Hepatocyte (in vitro differentiated cells): ENCODE results near the gene IL24. TPM values are rescaled to one million over a fixed set of nuclear protein-coding genes. Genes with fewer than 3 reads are reported as not detected.
"Not testable (repeated sequence)": the region's sequence is repeated elsewhere in the genome, so short reads cannot be mapped to it uniquely, and the experiment has no call there.

Experiments
- DNase-seq: peaks from one replicate; pipeline ENCODE4 v3.0.0-alpha.2; 2016; ENCODE audit warnings: low spot score
- H2AFZ ChIP-seq: fragments of 200-600 bp; sonication (generic); 2 replicates; pipeline ENCODE4 v1.6.0; 2016; ENCODE audit warnings: antibody characterized with exemption, mild to moderate bottlenecking
- H3K27ac ChIP-seq: fragments of 200-600 bp; sonication (generic); 2 replicates; pipeline ENCODE4 v1.5.1; 2016; ENCODE audit warnings: mild to moderate bottlenecking
- H3K27me3 ChIP-seq: fragments of 200-600 bp; sonication (generic); 2 replicates; pipeline ENCODE4 v1.6.1; 2016
- H3K36me3 ChIP-seq: fragments of 200-600 bp; sonication (generic); replicated peaks from 2 replicates; pipeline ENCODE4 v1.5.1; 2016; ENCODE audit warnings: low read depth; ENCODE audit not compliant: insufficient read depth
- H3K4me1 ChIP-seq: fragments of 200-600 bp; sonication (generic); 2 replicates; pipeline ENCODE4 v1.5.1; 2016; ENCODE audit warnings: mild to moderate bottlenecking, moderate library complexity; ENCODE audit not compliant: insufficient read depth
- H3K4me2 ChIP-seq: fragments of 200-600 bp; sonication (generic); 2 replicates; pipeline ENCODE4 v1.6.0; 2016
- H3K4me3 ChIP-seq: fragments of 200-600 bp; sonication (generic); 2 replicates; pipeline ENCODE4 v1.5.1; 2016; ENCODE audit warnings: mild to moderate bottlenecking
- H3K79me2 ChIP-seq: fragments of 200-600 bp; sonication (generic); 2 replicates; pipeline ENCODE4 v1.6.0; 2017; ENCODE audit warnings: mild to moderate bottlenecking
- H3K9me2 ChIP-seq: fragments of 200-600 bp; sonication (generic); replicated peaks from 2 replicates; pipeline ENCODE4 v1.6.0; 2017; ENCODE audit warnings: mild to moderate bottlenecking; ENCODE audit not compliant: insufficient read depth
- H3K9me3 ChIP-seq: fragments of 200-600 bp; sonication (generic); 2 replicates; pipeline ENCODE4 v1.5.1; 2016; ENCODE audit warnings: low read depth, mild to moderate bottlenecking
- H4K20me1 ChIP-seq: fragments of 200-600 bp; sonication (generic); 2 replicates; pipeline ENCODE4 v1.6.0; 2016; ENCODE audit warnings: mild to moderate bottlenecking; ENCODE audit not compliant: insufficient read depth, poor library complexity, severe bottlenecking
- EZH2 ChIP-seq: fragments of 200-600 bp; sonication (generic); IDR thresholded peaks from 2 replicates; pipeline ENCODE4 v1.6.1; 2016; ENCODE audit warnings: antibody characterized with exemption, mild to moderate bottlenecking, borderline replicate concordance
- EZH2phosphoT487 ChIP-seq: fragments of 200-600 bp; sonication (generic); IDR thresholded peaks from one replicate; pipeline ENCODE4 v1.6.1; 2018; ENCODE audit warnings: antibody characterized with exemption, mild to moderate bottlenecking, low read depth, moderate library complexity; ENCODE audit not compliant: unreplicated experiment, severe bottlenecking
- WGBS: methylation state at CpG from one replicate; pipeline ENCODE4 v1.1.6; 2016; ENCODE audit warnings: low lambda C conversion rate; ENCODE audit errors: missing lambda C conversion rate; 5-methylcytosine and 5-hydroxymethylcytosine counted together
- polyA plus RNA-seq: library from polyadenylated mRNA; unstranded; fragments of >200 nt; fragmentation: Nextera tagmentation; extraction: Ambion mirVana; gene quantifications from 2 replicates; pipeline ENCODE4 v1.2.1, GENCODE V29; 2016
- total RNA-seq: library from RNA; depleted of rRNA; stranded (reverse); fragments of >200 nt; gene quantifications from 2 replicates; pipeline ENCODE4 v1.2.3, GENCODE V29; 2014
- TF ChIP-seq, protein P1 (sequence below): fragments of 200-600 bp; sonication (generic); IDR thresholded peaks from 2 replicates; pipeline ENCODE4 v1.5.1; 2016; ENCODE audit warnings: antibody characterized with exemption, mild to moderate bottlenecking; ENCODE audit not compliant: poor library complexity

IL24 gene
- total and polyA plus RNA-seq, 2 experiments from 2014 or later, result not detected

DNA sequence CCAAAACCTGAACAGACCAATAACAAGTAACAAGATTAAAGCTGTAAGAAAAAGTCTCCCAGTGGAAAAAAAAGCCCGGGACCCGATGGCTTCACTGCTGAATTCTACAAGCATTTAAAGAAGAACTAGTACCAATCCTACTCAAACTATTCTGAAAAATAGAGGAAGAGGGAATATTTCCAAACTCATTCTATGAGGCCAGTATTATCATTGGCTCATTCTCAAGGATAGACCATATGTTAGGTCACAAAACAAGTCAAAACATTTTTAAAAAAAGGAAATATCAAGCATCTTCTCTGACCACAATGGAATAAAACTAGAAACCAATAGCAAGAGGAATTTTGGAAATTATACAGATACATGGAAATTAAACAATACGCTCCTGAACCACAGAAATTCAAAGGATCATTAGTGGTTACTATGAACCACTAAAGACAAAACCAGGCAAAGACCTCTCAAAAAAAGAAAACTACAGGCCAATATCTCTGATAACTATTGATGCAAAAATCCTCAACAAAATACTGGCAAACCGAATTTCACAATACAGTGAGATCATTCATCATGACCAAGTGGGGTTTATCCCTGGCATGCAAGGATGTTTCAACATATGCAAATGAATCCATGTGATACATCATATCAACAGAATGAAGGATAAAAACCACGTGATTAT, 45.8 kb upstream of the IL24 start:
- H3K9me2 ChIP-seq, result no peaks in the 10 kb centered on the region
- H3K4me3 ChIP-seq, result no peak overlapping the region
- TF ChIP-seq EZH2, result no peak
- TF ChIP-seq, protein P1, sequence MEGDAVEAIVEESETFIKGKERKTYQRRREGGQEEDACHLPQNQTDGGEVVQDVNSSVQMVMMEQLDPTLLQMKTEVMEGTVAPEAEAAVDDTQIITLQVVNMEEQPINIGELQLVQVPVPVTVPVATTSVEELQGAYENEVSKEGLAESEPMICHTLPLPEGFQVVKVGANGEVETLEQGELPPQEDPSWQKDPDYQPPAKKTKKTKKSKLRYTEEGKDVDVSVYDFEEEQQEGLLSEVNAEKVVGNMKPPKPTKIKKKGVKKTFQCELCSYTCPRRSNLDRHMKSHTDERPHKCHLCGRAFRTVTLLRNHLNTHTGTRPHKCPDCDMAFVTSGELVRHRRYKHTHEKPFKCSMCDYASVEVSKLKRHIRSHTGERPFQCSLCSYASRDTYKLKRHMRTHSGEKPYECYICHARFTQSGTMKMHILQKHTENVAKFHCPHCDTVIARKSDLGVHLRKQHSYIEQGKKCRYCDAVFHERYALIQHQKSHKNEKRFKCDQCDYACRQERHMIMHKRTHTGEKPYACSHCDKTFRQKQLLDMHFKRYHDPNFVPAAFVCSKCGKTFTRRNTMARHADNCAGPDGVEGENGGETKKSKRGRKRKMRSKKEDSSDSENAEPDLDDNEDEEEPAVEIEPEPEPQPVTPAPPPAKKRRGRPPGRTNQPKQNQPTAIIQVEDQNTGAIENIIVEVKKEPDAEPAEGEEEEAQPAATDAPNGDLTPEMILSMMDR, result no peak
- no peak for TF ChIP-seq EZH2phosphoT487
- peaks cover 6% of the 10 kb centered on the region for H3K4me1 ChIP-seq
- peaks cover 6% of the 10 kb centered on the region for H3K27me3 ChIP-seq
- H3K4me2 ChIP-seq, result no peak overlapping the region
- 85% methylated on average over 5 of the region's 5 CpGs for WGBS
- H3K79me2 ChIP-seq, result no peaks in the 10 kb centered on the region
- DNase-seq, result no peak
- no peaks in the 10 kb centered on the region for H3K9me3 ChIP-seq
- no peaks in the 10 kb centered on the region for H3K36me3 ChIP-seq
- H3K27ac ChIP-seq, result no peak overlapping the region
- no peaks in the 10 kb centered on the region for H4K20me1 ChIP-seq
- H2AFZ ChIP-seq, result no peak overlapping the region

DNA sequence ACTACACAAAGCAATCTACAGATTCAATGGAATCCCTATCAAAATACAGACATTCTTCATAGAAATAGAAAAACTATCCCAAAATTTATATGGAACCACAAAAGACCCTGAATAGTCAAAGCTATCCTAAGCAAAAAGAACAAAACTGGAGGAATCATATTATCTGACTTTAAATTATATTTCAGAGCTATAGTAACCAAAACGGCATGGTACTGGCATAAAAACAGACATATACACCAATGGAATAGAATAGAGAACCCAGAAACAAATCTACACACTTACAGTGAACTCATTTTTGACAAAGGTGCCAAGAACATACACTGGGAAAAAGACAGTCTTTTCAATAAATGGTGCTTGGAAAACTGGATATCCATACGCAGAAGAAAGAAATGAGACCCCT, 44.6 kb upstream of the IL24 start:
- not testable (repeated sequence) for H3K27me3 ChIP-seq, H3K79me2 ChIP-seq, H3K4me3 ChIP-seq, H3K36me3 ChIP-seq, H3K9me3 ChIP-seq, DNase-seq, H4K20me1 ChIP-seq, H3K27ac ChIP-seq, H3K4me1 ChIP-seq, H3K4me2 ChIP-seq, H3K9me2 ChIP-seq, H2AFZ ChIP-seq
- 92% methylated on average over 2 of the region's 2 CpGs for WGBS

DNA sequence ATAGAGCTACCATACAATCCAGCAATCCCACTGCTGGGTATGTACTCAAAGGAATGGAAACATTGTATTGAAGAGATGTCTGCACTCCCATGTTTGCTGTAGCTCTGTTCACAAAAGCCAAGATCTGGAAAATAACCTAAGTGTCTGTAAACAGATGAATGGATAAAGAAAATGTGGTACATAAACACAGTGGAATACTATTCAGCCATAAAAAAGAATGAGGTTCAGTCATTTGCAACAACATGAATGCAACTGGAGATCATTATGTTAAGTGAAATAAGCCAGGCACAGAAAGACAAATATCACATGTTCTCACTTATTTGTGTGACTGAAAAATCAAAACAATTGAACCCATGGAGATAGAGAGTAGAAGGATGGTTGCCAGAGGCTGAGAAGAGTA, 43.5 kb upstream of the IL24 start:
- H2AFZ ChIP-seq, H3K27ac ChIP-seq, H4K20me1 ChIP-seq, H3K4me3 ChIP-seq, H3K79me2 ChIP-seq, H3K27me3 ChIP-seq, H3K4me1 ChIP-seq, H3K9me3 ChIP-seq, DNase-seq, H3K4me2 ChIP-seq, H3K36me3 ChIP-seq, H3K9me2 ChIP-seq: not testable (repeated sequence)

DNA sequence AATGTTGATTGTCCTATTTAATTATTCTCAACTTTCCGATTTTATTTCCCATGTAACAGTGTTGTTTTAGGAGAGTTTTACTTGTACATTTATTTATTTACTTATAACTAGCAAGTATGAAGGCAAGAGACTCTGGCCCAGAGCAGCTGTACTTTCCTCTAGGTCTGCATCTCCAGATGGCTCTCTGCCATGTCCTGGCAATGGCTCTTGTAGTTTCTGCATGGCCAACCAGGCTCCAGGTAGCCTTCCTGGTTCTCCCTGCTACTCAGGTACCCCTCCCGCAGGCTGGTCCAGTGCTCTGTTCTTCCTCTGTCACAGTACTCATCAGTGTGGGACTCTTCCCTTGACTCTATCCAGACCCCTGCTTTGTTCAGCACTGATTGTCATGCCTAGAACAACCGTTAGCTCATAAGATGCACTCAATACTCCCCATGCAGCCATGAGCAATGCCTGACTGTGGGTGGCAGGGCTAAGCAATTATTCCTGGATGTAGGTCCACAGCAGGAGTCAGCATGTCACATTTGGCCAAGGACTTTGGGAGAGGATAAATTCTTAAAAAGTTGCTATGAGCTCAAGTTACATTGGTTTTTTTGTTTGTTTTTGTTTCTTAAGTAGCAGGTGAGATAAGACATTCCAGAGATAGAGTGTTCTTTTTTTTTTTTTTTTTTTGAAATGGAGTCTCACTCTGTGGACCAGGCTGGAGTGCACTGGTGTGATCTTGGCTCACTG, 42.7 kb upstream of the IL24 start:
- H3K27ac ChIP-seq, result no peak overlapping the region
- no peak for TF ChIP-seq EZH2
- no peak for TF ChIP-seq EZH2phosphoT487
- TF ChIP-seq, protein P1, result no peak
- 69% methylated on average over 3 of the region's 3 CpGs for WGBS

More for the DNA sequence above, 42.7 kb upstream of the IL24 start:
- Histone ChIP-seq H3K9me3 (no peaks in the 10 kb centered on the region), H3K4me3 (no peak overlapping the region), H3K9me2 (no peaks in the 10 kb centered on the region), H2AFZ (no peak overlapping the region), H3K4me1 (no peaks in the 10 kb centered on the region), H3K4me2 (no peak overlapping the region), H4K20me1 (no peaks in the 10 kb centered on the region), H3K79me2 (no peaks in the 10 kb centered on the region), H3K36me3 (no peaks in the 10 kb centered on the region), H3K27me3 (peaks cover 12% of the 10 kb centered on the region)
- no peak for DNase-seq
